Measurements from ENCODE around the gene GPX4. TPM values are rescaled to one million over a fixed set of nuclear protein-coding genes. Genes with fewer than 3 reads are reported as not detected.
A peak's percentile ranks its signal among the peaks of the same experiment; 100 is the strongest.

The GPX4 gene
- total and polyA plus RNA-seq, 2 of the 13 experiments (the other 11 are each of a cell fraction or from before 2014, with no cell fraction given) = 535 to 613 TPM

DNA sequence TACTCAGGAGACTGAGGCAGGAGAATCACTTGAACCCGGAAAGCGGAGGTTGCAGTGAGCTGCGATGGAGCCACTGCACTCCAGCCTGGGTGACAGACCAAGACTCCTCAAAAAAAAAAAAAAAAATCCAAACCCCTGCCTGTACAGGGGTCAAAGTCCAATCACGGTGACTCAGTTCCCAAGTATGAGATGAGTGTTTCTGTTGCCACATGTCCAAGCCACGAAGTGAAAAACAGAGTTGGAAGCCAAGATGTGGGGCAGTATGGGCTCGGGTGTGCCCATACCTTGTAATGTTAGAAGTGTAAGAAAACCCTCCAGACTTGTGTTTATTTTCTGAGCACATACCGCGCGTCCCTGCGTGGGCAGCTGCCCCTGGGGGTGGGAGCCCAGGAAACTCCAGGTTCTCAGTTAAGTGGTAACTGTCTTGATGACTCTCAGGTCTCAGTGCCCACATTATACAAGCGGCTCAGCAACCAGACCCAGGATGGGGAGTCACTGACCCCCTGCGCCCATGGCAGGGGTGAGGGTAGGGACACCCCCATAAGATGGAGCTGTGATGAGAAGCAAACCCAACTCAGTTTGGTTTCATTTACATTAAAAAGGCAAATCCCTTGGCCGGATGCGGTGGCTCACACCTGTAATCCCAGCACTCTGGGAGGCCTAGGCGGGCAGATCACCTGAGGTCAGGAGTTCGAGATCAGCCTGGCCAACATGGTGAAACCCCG lies 1.2 kb upstream of the GPX4 start (continued):
- TF ChIP-seq GABPA (IDR thresholded peaks at IDR 0.05; ENCODE audit: low read depth, low read length) = no peak
- TF ChIP-seq GABPA (CRISPR knock-in tag; IDR thresholded peaks at IDR 0.05; ENCODE audit: low read depth) = no peak
- TF ChIP-seq, protein P1, sequence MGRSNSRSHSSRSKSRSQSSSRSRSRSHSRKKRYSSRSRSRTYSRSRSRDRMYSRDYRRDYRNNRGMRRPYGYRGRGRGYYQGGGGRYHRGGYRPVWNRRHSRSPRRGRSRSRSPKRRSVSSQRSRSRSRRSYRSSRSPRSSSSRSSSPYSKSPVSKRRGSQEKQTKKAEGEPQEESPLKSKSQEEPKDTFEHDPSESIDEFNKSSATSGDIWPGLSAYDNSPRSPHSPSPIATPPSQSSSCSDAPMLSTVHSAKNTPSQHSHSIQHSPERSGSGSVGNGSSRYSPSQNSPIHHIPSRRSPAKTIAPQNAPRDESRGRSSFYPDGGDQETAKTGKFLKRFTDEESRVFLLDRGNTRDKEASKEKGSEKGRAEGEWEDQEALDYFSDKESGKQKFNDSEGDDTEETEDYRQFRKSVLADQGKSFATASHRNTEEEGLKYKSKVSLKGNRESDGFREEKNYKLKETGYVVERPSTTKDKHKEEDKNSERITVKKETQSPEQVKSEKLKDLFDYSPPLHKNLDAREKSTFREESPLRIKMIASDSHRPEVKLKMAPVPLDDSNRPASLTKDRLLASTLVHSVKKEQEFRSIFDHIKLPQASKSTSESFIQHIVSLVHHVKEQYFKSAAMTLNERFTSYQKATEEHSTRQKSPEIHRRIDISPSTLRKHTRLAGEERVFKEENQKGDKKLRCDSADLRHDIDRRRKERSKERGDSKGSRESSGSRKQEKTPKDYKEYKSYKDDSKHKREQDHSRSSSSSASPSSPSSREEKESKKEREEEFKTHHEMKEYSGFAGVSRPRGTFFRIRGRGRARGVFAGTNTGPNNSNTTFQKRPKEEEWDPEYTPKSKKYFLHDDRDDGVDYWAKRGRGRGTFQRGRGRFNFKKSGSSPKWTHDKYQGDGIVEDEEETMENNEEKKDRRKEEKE (IDR thresholded peaks at IDR 0.05) = no peak
- no peak for TF ChIP-seq HMG20A (CRISPR knock-in tag; IDR thresholded peaks at IDR 0.05; ENCODE audit: borderline replicate concordance)
- no peak for TF ChIP-seq FOXA3 (CRISPR knock-in tag; IDR thresholded peaks at IDR 0.05)
- no peak for TF ChIP-seq ZNF569 (CRISPR knock-in tag; IDR thresholded peaks at IDR 0.05; ENCODE audit: borderline replicate concordance)
- no peak for TF ChIP-seq ELF4 (CRISPR knock-in tag; IDR thresholded peaks at IDR 0.05; ENCODE audit: borderline replicate concordance)
- TF ChIP-seq KDM6A (CRISPR knock-in tag; IDR thresholded peaks at IDR 0.05; ENCODE audit: low read depth) = peak; percentile 53; the same call in 1 of the 2 replicates
- no peak for TF ChIP-seq ZMYM2 (CRISPR knock-in tag; IDR thresholded peaks at IDR 0.05)
- TF ChIP-seq, protein P2, sequence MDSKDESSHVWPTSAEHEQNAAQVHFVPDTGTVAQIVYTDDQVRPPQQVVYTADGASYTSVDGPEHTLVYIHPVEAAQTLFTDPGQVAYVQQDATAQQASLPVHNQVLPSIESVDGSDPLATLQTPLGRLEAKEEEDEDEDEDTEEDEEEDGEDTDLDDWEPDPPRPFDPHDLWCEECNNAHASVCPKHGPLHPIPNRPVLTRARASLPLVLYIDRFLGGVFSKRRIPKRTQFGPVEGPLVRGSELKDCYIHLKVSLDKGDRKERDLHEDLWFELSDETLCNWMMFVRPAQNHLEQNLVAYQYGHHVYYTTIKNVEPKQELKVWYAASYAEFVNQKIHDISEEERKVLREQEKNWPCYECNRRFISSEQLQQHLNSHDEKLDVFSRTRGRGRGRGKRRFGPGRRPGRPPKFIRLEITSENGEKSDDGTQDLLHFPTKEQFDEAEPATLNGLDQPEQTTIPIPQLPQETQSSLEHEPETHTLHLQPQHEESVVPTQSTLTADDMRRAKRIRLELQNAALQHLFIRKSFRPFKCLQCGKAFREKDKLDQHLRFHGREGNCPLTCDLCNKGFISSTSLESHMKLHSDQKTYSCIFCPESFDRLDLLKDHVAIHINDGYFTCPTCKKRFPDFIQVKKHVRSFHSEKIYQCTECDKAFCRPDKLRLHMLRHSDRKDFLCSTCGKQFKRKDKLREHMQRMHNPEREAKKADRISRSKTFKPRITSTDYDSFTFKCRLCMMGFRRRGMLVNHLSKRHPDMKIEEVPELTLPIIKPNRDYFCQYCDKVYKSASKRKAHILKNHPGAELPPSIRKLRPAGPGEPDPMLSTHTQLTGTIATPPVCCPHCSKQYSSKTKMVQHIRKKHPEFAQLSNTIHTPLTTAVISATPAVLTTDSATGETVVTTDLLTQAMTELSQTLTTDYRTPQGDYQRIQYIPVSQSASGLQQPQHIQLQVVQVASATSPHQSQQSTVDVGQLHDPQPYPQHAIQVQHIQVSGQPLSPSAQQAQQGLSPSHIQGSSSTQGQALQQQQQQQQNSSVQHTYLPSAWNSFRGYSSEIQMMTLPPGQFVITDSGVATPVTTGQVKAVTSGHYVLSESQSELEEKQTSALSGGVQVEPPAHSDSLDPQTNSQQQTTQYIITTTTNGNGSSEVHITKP (CRISPR knock-in tag; IDR thresholded peaks at IDR 0.05; ENCODE audit: low read depth) = no peak
- no peak for TF ChIP-seq NPAS2 (CRISPR knock-in tag; IDR thresholded peaks at IDR 0.05; ENCODE audit: borderline replicate concordance)
- 0 out of 2 replicates have a peak, but pooled peaks have one; percentile 7 for TF ChIP-seq MAZ (IDR thresholded peaks at IDR 0.05; ENCODE audit: borderline replicate concordance, low read depth, low read length)
- TF ChIP-seq MAZ (CRISPR knock-in tag; IDR thresholded peaks at IDR 0.05; ENCODE audit: low read depth) = no peak
- no peak for TF ChIP-seq MTA1 (CRISPR knock-in tag; IDR thresholded peaks at IDR 0.05; ENCODE audit: borderline replicate concordance)
- TF ChIP-seq, protein P3, sequence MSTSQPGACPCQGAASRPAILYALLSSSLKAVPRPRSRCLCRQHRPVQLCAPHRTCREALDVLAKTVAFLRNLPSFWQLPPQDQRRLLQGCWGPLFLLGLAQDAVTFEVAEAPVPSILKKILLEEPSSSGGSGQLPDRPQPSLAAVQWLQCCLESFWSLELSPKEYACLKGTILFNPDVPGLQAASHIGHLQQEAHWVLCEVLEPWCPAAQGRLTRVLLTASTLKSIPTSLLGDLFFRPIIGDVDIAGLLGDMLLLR (CRISPR knock-in tag; IDR thresholded peaks at IDR 0.05) = no peak
- no peak for TF ChIP-seq POLR2AphosphoS2 (IDR thresholded peaks at IDR 0.05; ENCODE audit: low read depth, low read length)
- no peak for TF ChIP-seq RFX3 (CRISPR knock-in tag; IDR thresholded peaks at IDR 0.05)
- TF ChIP-seq, protein P4, sequence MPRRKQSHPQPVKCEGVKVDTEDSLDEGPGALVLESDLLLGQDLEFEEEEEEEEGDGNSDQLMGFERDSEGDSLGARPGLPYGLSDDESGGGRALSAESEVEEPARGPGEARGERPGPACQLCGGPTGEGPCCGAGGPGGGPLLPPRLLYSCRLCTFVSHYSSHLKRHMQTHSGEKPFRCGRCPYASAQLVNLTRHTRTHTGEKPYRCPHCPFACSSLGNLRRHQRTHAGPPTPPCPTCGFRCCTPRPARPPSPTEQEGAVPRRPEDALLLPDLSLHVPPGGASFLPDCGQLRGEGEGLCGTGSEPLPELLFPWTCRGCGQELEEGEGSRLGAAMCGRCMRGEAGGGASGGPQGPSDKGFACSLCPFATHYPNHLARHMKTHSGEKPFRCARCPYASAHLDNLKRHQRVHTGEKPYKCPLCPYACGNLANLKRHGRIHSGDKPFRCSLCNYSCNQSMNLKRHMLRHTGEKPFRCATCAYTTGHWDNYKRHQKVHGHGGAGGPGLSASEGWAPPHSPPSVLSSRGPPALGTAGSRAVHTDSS (CRISPR knock-in tag; conservative IDR thresholded peaks at IDR 0.05) = no peak
- TF ChIP-seq ZNF746 (CRISPR knock-in tag; IDR thresholded peaks at IDR 0.05) = no peak
- TF ChIP-seq NBN (conservative IDR thresholded peaks at IDR 0.05) = no peak
- TF ChIP-seq FOXA1 (IDR thresholded peaks at IDR 0.05) = no peak
- TF ChIP-seq FOXA1 (CRISPR knock-in tag; IDR thresholded peaks at IDR 0.05) = no peak
- no peak for TF ChIP-seq MAFF (IDR thresholded peaks at IDR 0.05; ENCODE audit: low read depth, low read length)
- peak; percentile 89 for TF ChIP-seq ZNF460 (CRISPR knock-in tag; IDR thresholded peaks at IDR 0.05; ENCODE audit: borderline replicate concordance)
